PFSK-1 (cell line): ENCODE results near the gene SP140.

Experiments used
- FOXP2 ChIP-seq: optimal IDR thresholded peaks from 2 replicates; pipeline ENCODE3; 2011; ENCODE audit warnings: borderline replicate concordance, control low read depth, inconsistent platforms; ENCODE audit not compliant: insufficient read depth; ENCODE audit errors: extremely low read length, extremely low read depth
- POLR2AphosphoS5 ChIP-seq: IDR thresholded peaks from 2 replicates; pipeline ENCODE4 v1.6.1; 2012; ENCODE audit warnings: low read depth, mild to moderate bottlenecking, control low read depth, low read length, moderate library complexity
- SIN3A ChIP-seq: IDR thresholded peaks from 2 replicates; pipeline ENCODE4 v1.6.1; 2012; ENCODE audit warnings: mild to moderate bottlenecking, low read length, moderate library complexity, borderline replicate concordance; ENCODE audit not compliant: insufficient read depth
- TAF1 ChIP-seq: IDR thresholded peaks from 2 replicates; pipeline ENCODE4 v1.6.1; 2012; ENCODE audit warnings: low read length, control low read depth, borderline replicate concordance; ENCODE audit not compliant: insufficient read depth
- TF ChIP-seq, protein P1 (sequence below), 2 experiments: IDR thresholded peaks; 2 replicates each; pipeline versions ENCODE4 v1.6.1 to v1.8.0; 2011 to 2012; ENCODE audit warnings: low read depth in 2 of 2, low read length in 2 of 2, control low read depth in 1 of 2, inconsistent platforms in 1 of 2, mild to moderate bottlenecking in 1 of 2, moderate library complexity in 1 of 2; ENCODE audit not compliant: insufficient read depth in 1 of 2

DNA sequence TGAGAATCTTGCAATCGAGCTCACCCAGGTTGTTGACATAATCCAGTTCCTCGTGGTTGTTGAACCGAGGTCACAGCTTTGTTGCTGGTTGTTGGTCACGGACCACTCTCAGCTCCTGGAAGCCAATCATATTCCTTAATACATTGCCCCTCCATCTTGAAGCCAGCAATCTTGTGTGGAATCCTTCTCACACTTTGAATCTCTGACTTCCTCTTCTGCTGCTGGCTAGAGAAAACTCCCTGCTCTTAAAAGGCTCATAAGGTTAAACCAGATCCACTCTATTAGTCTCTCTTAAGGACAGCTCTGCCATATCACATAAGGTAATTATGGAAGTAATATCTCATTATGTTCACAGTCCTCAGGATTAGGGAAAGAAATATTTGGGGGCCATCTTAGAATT lies 41.1 kb downstream of the SP140 start:
- TF ChIP-seq TAF1 (no peak), POLR2AphosphoS5 (no peak), SIN3A (no peak), FOXP2 (no peak)
- TF ChIP-seq, protein P1, sequence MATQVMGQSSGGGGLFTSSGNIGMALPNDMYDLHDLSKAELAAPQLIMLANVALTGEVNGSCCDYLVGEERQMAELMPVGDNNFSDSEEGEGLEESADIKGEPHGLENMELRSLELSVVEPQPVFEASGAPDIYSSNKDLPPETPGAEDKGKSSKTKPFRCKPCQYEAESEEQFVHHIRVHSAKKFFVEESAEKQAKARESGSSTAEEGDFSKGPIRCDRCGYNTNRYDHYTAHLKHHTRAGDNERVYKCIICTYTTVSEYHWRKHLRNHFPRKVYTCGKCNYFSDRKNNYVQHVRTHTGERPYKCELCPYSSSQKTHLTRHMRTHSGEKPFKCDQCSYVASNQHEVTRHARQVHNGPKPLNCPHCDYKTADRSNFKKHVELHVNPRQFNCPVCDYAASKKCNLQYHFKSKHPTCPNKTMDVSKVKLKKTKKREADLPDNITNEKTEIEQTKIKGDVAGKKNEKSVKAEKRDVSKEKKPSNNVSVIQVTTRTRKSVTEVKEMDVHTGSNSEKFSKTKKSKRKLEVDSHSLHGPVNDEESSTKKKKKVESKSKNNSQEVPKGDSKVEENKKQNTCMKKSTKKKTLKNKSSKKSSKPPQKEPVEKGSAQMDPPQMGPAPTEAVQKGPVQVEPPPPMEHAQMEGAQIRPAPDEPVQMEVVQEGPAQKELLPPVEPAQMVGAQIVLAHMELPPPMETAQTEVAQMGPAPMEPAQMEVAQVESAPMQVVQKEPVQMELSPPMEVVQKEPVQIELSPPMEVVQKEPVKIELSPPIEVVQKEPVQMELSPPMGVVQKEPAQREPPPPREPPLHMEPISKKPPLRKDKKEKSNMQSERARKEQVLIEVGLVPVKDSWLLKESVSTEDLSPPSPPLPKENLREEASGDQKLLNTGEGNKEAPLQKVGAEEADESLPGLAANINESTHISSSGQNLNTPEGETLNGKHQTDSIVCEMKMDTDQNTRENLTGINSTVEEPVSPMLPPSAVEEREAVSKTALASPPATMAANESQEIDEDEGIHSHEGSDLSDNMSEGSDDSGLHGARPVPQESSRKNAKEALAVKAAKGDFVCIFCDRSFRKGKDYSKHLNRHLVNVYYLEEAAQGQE (IDR thresholded peaks at IDR 0.05; ENCODE audit: insufficient read depth in 1 of 2, low read depth in 2 of 2, low read length in 2 of 2): no peak
